Activated CD8-positive, alpha-beta memory T cell treated with anti-CD3 and anti-CD28 coated beads for 1 hour (primary cell): ENCODE data around the gene SERPINB7.

Experiments used
- DNase-seq, 2 donors: peaks; one replicate each; pipeline ENCODE4 v3.0.0-alpha.2; 2020; ENCODE audit warnings: low read depth in 1 of 2; ENCODE audit errors: extremely low read depth in 1 of 2

Gene SERPINB7

DNA sequence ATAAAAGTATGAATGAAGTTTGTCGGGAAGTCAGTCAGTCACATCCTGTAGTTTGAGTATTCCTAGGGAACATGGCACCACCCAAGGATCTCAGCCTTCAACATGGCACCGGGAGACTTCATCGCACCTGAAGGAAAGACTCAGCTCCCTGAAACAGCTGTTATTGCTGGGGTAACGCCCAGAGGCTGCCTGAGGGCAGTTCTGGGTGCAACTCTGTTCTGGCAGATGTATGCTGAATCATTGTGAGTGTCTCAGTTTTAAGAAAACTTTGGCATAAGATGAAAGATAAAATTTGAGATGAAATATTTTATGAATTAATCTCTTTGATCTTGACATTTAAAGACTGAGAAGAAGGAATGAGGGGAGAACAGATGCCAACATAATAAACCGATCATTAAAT lies 62.4 kb downstream of the SERPINB7 start:
- no peak for DNase-seq

DNA sequence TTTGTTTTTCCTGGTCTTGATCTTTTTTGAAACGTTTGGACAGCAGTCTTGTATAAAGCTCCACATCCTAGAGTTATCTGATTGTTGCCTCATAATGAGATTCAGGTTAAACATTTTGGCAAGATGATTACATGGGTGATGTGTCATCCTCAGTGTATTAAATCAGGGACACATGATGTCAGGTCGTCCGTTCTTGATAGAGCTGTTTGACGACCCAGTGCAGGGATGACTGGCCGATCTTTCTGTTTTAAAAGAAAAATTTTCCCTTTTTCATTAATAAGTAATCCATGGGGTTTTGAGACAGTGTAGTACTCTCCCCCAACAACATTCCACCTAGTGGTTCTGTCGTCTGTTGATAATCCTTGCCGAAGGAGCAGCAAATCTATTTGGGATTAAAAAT lies 67.8 kb downstream of the SERPINB7 start:
- DNase-seq = no peak

DNA sequence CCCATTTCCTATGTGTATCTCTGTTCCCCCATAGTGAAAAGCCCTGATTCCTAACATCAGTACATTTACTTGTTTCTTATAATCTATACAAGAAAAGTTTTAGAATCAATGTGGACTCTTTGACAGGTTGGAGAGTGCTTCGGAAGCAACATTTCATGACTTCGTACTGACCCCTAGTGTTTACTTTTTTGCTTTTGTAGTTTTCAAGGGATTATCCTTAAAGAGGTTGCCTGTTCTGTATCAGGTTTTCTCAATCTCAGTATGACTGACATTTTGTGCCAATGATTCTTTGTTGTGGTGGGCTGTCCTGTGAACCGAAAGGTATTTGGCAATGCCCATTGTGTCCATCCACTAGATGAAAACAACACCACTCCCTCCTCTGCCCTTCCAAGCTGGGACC lies 69.0 kb downstream of the SERPINB7 start:
- no peak for DNase-seq

DNA sequence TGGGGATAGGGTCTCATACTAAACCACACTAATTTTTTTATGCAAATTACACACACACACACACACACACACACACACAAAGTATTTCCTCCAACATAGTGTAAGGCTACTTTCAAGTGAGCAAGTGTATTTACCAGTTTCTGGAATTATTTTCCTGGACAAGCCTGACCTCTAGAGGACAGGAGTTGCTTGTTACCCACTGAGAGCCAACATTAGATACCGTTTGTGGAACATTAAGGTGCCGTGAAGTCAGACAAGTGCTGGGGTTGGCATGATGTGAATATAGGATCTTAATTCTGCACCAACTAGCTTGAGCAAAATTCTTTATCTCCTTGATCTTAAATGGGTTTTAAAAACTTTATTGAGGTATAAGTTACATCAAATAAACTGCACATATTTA lies 72.9 kb downstream of the SERPINB7 start:
- no peak for DNase-seq

DNA sequence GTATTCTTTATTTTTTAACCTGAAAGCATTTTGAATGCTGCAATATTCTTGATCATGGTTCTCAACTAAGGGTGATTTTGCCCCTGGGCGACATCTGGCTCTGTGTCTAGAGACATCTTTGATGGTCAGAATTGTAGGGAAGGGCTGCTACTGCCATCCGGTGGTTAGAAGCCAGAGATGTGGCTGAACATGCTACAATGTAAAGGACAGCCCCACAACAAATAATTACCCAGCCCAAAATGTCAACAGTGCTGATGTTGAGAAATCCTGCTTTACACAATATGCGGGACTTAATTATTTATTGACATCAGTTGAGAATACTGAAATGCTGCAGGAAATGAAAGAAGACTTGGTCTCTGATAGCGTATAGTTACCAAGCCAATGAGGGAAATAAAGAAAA lies 74.8 kb downstream of the SERPINB7 start:
- no peak for DNase-seq

DNA sequence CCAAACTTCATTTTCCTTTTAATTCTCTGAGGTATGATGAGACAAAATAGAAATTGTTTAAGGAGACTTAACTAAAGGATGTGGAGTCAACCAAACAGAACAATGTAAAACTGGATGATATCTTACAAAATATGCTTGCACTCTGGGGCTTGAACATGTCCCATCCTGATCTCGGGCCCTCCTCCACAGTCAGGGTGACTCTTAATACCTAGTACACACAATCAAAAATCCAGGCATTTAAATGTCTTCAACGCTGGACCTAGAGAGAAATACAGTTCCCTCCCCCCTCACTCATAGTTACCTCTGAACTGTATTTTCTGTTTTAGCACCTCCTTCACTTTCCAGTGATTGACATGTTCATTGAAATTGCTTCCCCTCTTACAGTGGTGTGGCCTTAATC lies 75.4 kb downstream of the SERPINB7 start:
- DNase-seq = no peak
